ENCODE measurements around the gene CSNK2A3.

GRCh38 chr11:11397036-11397415, 44.0 kb upstream of the CSNK2A3 start:
- TF ChIP-seq CTCF (IDR thresholded peaks at IDR 0.05) (no peak), POLR2AphosphoS5 (IDR thresholded peaks at IDR 0.05) (no peak), EP300 (IDR thresholded peaks at IDR 0.05) (no peak), POLR2A (IDR thresholded peaks at IDR 0.05) (no peak)

Data from sigmoid colon (tissue), 4 donors.